SK-N-SH treated with all-trans-retinoic acid at 6 μM for 48 hours (cell line): ENCODE data around the gene CRYGA.
A peak's percentile ranks its signal among the peaks of the same experiment; 100 is the strongest.

Experiments used
- ATAC-seq: fragments of 200-7000 bp; cut with Tn5 transposase; 3 replicates; pipeline ENCODE4 v1.9.1; 2020; ENCODE audit warnings: mild to moderate bottlenecking, moderate library complexity
- ARNTL ChIP-seq: fragments of 450-650 bp; formaldehyde crosslinking; IDR thresholded peaks from 2 replicates; pipeline ENCODE4 v1.5.0; 2020; ENCODE audit warnings: low read depth, mild to moderate bottlenecking, moderate library complexity, borderline replicate concordance
- BACH2 ChIP-seq: fragments of 250-450 bp; sonication (Bioruptor Pico); IDR thresholded peaks from 2 replicates; pipeline ENCODE4 v1.9.0; 2021; ENCODE audit warnings: mild to moderate bottlenecking, borderline replicate concordance
- ESRRG ChIP-seq: fragments of 250-450 bp; sonication (Bioruptor Pico); IDR thresholded peaks from 2 replicates; pipeline ENCODE4 v1.6.1; 2021; ENCODE audit warnings: mild to moderate bottlenecking
- ISL1 ChIP-seq: fragments of 250-450 bp; sonication (Bioruptor Pico); IDR thresholded peaks from 2 replicates; pipeline ENCODE4 v2.1.2; 2022; ENCODE audit warnings: mild to moderate bottlenecking, moderate library complexity
- OSR1 ChIP-seq: fragments of 250-450 bp; sonication (Bioruptor Pico); IDR thresholded peaks from 2 replicates; pipeline ENCODE4 v1.8.0; 2022; ENCODE audit warnings: moderate library complexity, mild to moderate bottlenecking, inconsistent platforms
- RARB ChIP-seq: fragments of 250-450 bp; sonication (Bioruptor Pico); IDR thresholded peaks from 2 replicates; pipeline ENCODE4 v1.8.0; 2021; ENCODE audit warnings: mild to moderate bottlenecking, moderate library complexity
- SNAI2 ChIP-seq: fragments of 250-450 bp; sonication (Bioruptor Pico); IDR thresholded peaks from 2 replicates; pipeline ENCODE4 v1.5.0; 2020; ENCODE audit warnings: mild to moderate bottlenecking, moderate library complexity
- TCF4 ChIP-seq: fragments of 250-450 bp; sonication (Bioruptor Pico); IDR thresholded peaks from 2 replicates; pipeline ENCODE4 v1.8.0; 2021; ENCODE audit warnings: mild to moderate bottlenecking, moderate library complexity, borderline replicate concordance
- ZC3H10 ChIP-seq: fragments of 250-450 bp; sonication (Bioruptor Pico); IDR thresholded peaks from 2 replicates; pipeline ENCODE4 v1.5.1; 2021; ENCODE audit warnings: mild to moderate bottlenecking, moderate library complexity
- ZFP30 ChIP-seq: fragments of 450-650 bp; formaldehyde crosslinking; IDR thresholded peaks from 2 replicates; pipeline ENCODE4 v1.5.0; 2022; ENCODE audit warnings: mild to moderate bottlenecking, moderate library complexity
- ZNF565 ChIP-seq: fragments of 450-650 bp; formaldehyde crosslinking; conservative IDR thresholded peaks from 2 replicates; pipeline ENCODE4 v1.5.0; 2020; ENCODE audit warnings: low read depth, mild to moderate bottlenecking, moderate library complexity
- ZNF70 ChIP-seq: fragments of 450-650 bp; formaldehyde crosslinking; IDR thresholded peaks from 2 replicates; pipeline ENCODE4 v1.5.0; 2020; ENCODE audit warnings: mild to moderate bottlenecking, moderate library complexity
- ZNF8 ChIP-seq: fragments of 450-650 bp; formaldehyde crosslinking; IDR thresholded peaks from 2 replicates; pipeline ENCODE4 v1.5.0; 2020; ENCODE audit warnings: mild to moderate bottlenecking, moderate library complexity
- TF ChIP-seq, protein P1 (sequence below): fragments of 250-450 bp; sonication (Bioruptor Pico); IDR thresholded peaks from 2 replicates; pipeline ENCODE4 v1.8.0; 2021; ENCODE audit warnings: low read depth, mild to moderate bottlenecking, moderate library complexity, borderline replicate concordance
- TF ChIP-seq, protein P2 (sequence below): fragments of 250-450 bp; sonication (Bioruptor Pico); IDR thresholded peaks from 2 replicates; pipeline ENCODE4 v1.5.1; 2021; ENCODE audit warnings: mild to moderate bottlenecking, moderate library complexity
- TF ChIP-seq, protein P3 (sequence below): fragments of 250-450 bp; sonication (Bioruptor Pico); IDR thresholded peaks from 2 replicates; pipeline ENCODE4 v1.5.0; 2020; ENCODE audit warnings: mild to moderate bottlenecking, moderate library complexity
- TF ChIP-seq, protein P4 (sequence below): fragments of 250-450 bp; sonication (Bioruptor Pico); IDR thresholded peaks from 2 replicates; pipeline ENCODE4 v1.8.0; 2020; ENCODE audit warnings: mild to moderate bottlenecking, moderate library complexity, borderline replicate concordance
- TF ChIP-seq, protein P5 (sequence below): fragments of 250-450 bp; sonication (Bioruptor Pico); IDR thresholded peaks from 2 replicates; pipeline ENCODE4 v1.5.1; 2020; ENCODE audit warnings: low read depth, mild to moderate bottlenecking, moderate library complexity

CRYGA gene

DNA sequence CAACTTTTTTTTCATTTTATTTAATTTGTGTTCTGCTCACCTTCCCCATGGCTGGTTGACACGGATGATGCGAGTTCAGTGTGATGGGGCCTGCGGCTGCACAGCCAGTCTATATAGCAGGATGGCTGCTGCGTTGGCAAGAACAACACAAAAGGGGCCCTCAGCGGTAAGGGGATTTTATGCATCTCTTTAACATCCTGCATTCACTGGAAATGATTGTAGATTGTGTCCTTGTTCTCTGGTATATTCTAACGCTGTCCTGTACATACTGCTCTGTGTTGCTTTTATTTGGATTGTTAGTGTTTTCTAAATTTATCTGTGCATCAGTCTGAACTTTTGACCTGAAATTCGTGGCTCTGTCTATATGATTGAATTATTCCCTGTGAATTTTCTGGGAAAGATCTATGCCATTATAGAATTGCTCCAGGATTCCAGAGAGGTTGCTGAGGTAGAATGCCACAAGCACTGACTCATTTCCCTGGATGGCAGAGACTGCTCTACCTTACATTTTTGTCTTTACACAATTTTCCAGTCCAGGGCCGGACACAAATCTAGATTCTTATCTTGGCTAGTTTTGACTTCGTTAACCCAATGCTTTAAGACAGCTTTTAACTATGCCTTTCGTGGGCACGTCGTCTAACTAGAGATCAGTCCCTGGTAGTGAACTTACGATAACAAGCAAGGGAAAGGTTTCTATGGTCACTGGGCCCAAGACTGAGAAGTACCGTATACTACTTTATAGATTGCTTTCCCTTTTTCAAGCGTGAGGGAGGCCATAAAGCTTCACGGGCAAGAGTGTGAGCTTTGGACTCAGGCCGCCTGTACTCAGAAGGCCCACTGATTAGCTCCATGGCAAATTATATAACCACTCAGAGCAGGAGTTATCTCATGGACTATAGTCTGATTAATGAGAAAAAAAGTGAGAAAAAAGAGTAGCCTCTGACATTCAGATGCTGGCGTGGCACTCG lies 33.4 kb downstream of the CRYGA start, which contains the start of gene CRYGC (continued):
- TF ChIP-seq, protein P1, sequence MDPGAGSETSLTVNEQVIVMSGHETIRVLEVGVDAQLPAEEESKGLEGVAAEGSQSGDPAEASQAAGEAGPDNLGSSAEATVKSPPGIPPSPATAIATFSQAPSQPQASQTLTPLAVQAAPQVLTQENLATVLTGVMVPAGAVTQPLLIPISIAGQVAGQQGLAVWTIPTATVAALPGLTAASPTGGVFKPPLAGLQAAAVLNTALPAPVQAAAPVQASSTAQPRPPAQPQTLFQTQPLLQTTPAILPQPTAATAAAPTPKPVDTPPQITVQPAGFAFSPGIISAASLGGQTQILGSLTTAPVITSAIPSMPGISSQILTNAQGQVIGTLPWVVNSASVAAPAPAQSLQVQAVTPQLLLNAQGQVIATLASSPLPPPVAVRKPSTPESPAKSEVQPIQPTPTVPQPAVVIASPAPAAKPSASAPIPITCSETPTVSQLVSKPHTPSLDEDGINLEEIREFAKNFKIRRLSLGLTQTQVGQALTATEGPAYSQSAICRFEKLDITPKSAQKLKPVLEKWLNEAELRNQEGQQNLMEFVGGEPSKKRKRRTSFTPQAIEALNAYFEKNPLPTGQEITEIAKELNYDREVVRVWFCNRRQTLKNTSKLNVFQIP (CRISPR knock-in tag) = no peak

DNA sequence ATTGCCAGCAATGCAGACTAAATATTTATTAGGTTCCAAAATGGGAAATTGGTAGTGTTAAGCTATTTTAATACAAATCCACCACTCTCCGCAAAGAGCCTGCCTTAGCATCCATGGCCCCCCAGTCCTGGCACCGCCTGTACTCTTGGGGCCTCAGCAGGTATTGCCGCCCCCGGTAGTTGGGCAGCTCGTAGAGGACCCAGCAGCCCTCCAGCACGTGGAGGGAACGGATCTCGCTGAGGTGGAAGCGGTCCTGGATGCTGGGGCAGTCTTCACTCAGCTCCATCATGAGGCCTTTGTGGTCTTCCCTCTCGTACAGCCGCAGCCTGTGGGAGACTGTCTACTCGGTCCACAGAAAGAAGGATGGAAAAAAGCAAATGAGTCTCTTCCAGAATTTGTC lies 35.3 kb downstream of the CRYGA start:
- ATAC-seq = no peak
- TF ChIP-seq RARB = no peak
- TF ChIP-seq, protein P2, sequence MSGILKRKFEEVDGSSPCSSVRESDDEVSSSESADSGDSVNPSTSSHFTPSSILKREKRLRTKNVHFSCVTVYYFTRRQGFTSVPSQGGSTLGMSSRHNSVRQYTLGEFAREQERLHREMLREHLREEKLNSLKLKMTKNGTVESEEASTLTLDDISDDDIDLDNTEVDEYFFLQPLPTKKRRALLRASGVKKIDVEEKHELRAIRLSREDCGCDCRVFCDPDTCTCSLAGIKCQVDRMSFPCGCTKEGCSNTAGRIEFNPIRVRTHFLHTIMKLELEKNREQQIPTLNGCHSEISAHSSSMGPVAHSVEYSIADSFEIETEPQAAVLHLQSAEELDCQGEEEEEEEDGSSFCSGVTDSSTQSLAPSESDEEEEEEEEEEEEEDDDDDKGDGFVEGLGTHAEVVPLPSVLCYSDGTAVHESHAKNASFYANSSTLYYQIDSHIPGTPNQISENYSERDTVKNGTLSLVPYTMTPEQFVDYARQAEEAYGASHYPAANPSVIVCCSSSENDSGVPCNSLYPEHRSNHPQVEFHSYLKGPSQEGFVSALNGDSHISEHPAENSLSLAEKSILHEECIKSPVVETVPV (CRISPR knock-in tag) = no peak
- TF ChIP-seq, protein P3, sequence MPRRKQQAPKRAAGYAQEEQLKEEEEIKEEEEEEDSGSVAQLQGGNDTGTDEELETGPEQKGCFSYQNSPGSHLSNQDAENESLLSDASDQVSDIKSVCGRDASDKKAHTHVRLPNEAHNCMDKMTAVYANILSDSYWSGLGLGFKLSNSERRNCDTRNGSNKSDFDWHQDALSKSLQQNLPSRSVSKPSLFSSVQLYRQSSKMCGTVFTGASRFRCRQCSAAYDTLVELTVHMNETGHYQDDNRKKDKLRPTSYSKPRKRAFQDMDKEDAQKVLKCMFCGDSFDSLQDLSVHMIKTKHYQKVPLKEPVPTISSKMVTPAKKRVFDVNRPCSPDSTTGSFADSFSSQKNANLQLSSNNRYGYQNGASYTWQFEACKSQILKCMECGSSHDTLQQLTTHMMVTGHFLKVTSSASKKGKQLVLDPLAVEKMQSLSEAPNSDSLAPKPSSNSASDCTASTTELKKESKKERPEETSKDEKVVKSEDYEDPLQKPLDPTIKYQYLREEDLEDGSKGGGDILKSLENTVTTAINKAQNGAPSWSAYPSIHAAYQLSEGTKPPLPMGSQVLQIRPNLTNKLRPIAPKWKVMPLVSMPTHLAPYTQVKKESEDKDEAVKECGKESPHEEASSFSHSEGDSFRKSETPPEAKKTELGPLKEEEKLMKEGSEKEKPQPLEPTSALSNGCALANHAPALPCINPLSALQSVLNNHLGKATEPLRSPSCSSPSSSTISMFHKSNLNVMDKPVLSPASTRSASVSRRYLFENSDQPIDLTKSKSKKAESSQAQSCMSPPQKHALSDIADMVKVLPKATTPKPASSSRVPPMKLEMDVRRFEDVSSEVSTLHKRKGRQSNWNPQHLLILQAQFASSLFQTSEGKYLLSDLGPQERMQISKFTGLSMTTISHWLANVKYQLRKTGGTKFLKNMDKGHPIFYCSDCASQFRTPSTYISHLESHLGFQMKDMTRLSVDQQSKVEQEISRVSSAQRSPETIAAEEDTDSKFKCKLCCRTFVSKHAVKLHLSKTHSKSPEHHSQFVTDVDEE (CRISPR knock-in tag) = no peak
- TF ChIP-seq, protein P4, sequence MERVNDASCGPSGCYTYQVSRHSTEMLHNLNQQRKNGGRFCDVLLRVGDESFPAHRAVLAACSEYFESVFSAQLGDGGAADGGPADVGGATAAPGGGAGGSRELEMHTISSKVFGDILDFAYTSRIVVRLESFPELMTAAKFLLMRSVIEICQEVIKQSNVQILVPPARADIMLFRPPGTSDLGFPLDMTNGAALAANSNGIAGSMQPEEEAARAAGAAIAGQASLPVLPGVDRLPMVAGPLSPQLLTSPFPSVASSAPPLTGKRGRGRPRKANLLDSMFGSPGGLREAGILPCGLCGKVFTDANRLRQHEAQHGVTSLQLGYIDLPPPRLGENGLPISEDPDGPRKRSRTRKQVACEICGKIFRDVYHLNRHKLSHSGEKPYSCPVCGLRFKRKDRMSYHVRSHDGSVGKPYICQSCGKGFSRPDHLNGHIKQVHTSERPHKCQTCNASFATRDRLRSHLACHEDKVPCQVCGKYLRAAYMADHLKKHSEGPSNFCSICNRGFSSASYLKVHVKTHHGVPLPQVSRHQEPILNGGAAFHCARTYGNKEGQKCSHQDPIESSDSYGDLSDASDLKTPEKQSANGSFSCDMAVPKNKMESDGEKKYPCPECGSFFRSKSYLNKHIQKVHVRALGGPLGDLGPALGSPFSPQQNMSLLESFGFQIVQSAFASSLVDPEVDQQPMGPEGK (CRISPR knock-in tag) = no peak
- TF ChIP-seq ZNF8 = no peak
- no peak for TF ChIP-seq ZC3H10 (CRISPR knock-in tag)
- TF ChIP-seq ZFP30 (CRISPR knock-in tag) = no peak
- TF ChIP-seq ARNTL (CRISPR knock-in tag) = no peak
- no peak for TF ChIP-seq ZNF565
- no peak for TF ChIP-seq TCF4 (CRISPR knock-in tag)
- no peak for TF ChIP-seq SNAI2 (CRISPR knock-in tag)
- TF ChIP-seq, protein P5, sequence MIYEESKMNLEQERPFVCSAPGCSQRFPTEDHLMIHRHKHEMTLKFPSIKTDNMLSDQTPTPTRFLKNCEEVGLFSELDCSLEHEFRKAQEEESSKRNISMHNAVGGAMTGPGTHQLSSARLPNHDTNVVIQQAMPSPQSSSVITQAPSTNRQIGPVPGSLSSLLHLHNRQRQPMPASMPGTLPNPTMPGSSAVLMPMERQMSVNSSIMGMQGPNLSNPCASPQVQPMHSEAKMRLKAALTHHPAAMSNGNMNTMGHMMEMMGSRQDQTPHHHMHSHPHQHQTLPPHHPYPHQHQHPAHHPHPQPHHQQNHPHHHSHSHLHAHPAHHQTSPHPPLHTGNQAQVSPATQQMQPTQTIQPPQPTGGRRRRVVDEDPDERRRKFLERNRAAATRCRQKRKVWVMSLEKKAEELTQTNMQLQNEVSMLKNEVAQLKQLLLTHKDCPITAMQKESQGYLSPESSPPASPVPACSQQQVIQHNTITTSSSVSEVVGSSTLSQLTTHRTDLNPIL = no peak
- TF ChIP-seq BACH2 = no peak
- no peak for TF ChIP-seq ISL1 (CRISPR knock-in tag)
- no peak for TF ChIP-seq OSR1
- TF ChIP-seq ESRRG (CRISPR knock-in tag) = no peak
- TF ChIP-seq ZNF70 (CRISPR knock-in tag) = no peak

DNA sequence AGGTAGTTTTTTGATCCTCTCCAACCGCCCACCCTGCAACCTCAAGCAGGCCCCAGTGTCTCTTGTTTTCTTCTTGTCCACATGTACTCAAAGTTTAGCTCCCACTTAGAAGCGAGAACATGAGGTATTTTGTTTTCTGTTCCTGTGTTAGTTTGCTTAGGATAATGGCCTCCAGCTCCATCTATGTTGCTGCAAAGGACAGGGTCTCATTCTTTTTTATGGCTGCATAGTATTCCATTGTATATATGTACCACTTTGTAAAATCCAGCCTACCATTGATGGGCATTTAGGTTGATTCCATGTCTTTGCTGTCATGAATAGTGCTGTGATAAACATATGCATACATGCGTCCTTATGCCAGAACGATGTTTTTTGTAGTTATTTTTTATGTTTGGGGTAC lies 36.3 kb downstream of the CRYGA start:
- no peak for ATAC-seq
- TF ChIP-seq ZNF8 = 0 out of 2 replicates have a peak, but pooled peaks have one; percentile 19
- TF ChIP-seq, protein P1 (CRISPR knock-in tag) = no peak
